Measurements from ENCODE around the gene TBCK. TPM values are rescaled to one million over a fixed set of nuclear protein-coding genes. Genes with fewer than 3 reads are reported as not detected.

Gene TBCK
- total and polyA plus RNA-seq, 2 of the 8 experiments (the other 6 are each of a cell fraction or from before 2014, with no cell fraction given), result 10.2 to 18.7 TPM

- Histone ChIP-seq H3K14ac (ENCODE audit: insufficient read length) (no peak overlapping the region), H3K27me3 (replicated peaks in 1 of 4; ENCODE audit: control insufficient read depth in 3 of 4, extremely low read depth in 1 of 4, insufficient read depth in 3 of 4, low read length in 3 of 4) (no peaks in the 10 kb centered on the region), H3K23me2 (ENCODE audit: low read depth, low read length) (no peaks in the 10 kb centered on the region), H3K9me3 (ENCODE audit: insufficient read depth in 2 of 2, low read depth in 1 of 2, low read length in 1 of 2) (no peaks in the 10 kb centered on the region), H3K79me2 (ENCODE audit: control insufficient read depth in 1 of 2, insufficient read depth in 2 of 2, low read length in 2 of 2) (peaks cover 0 to 5% of the 10 kb centered on the region in 2 experiments; a peak in 1 of 4 replicates), H3K79me1 (ENCODE audit: low read depth, low read length) (no peaks in the 10 kb centered on the region), H3K18ac (ENCODE audit: extremely low read depth, low read length) (no peak overlapping the region), H2AK5ac (ENCODE audit: low read depth, low read length) (no peak overlapping the region), H2BK5ac (ENCODE audit: low read depth, low read length) (no peak overlapping the region), H4K91ac (replicated peaks; ENCODE audit: insufficient read length, low read length) (no peak overlapping the region), H3K4me1 (replicated peaks in 1 of 4; ENCODE audit: control insufficient read depth in 3 of 4, insufficient read depth in 4 of 4, low read length in 3 of 4) (no peaks in the 10 kb centered on the region), H2BK20ac (ENCODE audit: low read length) (no peak overlapping the region), H4K8ac (ENCODE audit: extremely low read depth, insufficient read depth, low read length) (no peak overlapping the region), H4K5ac (ENCODE audit: insufficient read length, low read depth, low read length) (no peak overlapping the region), H3K4ac (replicated peaks; ENCODE audit: insufficient read length, low read depth, low read length) (no peak overlapping the region), H2BK12ac (ENCODE audit: low read depth, low read length) (no peak overlapping the region), H2BK120ac (replicated peaks; ENCODE audit: low read depth, low read length) (no peak overlapping the region), H3K4me3 (ENCODE audit: extremely low read depth in 1 of 4, insufficient read depth in 2 of 4, low read depth in 3 of 4, low read length in 4 of 4) (no peak overlapping the region), H4K20me1 (replicated peaks in 1 of 2; ENCODE audit: control insufficient read depth in 1 of 2, insufficient read depth in 2 of 2, low read length in 2 of 2) (peaks cover 0 to under 1% of the 10 kb centered on the region in 2 experiments), H2BK15ac (ENCODE audit: low read length) (no peak overlapping the region), H3K4me2 (ENCODE audit: insufficient read depth in 1 of 2, low read depth in 2 of 2, low read length in 2 of 2) (no peak overlapping the region), H3K56ac (replicated peaks; ENCODE audit: insufficient read length, low read depth, low read length) (no peak overlapping the region), H3K9ac (replicated peaks in 1 of 4; ENCODE audit: extremely low read depth in 1 of 4, low read depth in 3 of 4, low read length in 3 of 4) (no peak overlapping the region), H3K36me3 (ENCODE audit: control insufficient read depth in 2 of 4, insufficient read depth in 4 of 4, low read length in 3 of 4) (peaks cover 0 to 34% (median 17%) of the 10 kb centered on the region in 4 experiments; a peak in 7 of 8 replicates), H2AFZ (ENCODE audit: low read length) (no peak overlapping the region), H3K23ac (ENCODE audit: insufficient read length) (no peak overlapping the region), H3K27ac (ENCODE audit: low read depth, low read length) (no peak overlapping the region)
- no peak for DNase-seq (ENCODE audit: low read depth in 1 of 2, low spot score in 2 of 2)
- TF ChIP-seq E2F6 (IDR thresholded peaks at IDR 0.05) (no peak), POLR2AphosphoS5 (IDR thresholded peaks at IDR 0.05; ENCODE audit: low read depth, low read length) (no peak), SUZ12 (IDR thresholded peaks at IDR 0.05; ENCODE audit: low read length) (no peak), HDAC2 (IDR thresholded peaks at IDR 0.05; ENCODE audit: borderline replicate concordance in 1 of 2, low read depth in 2 of 2, low read length in 2 of 2) (no peak), RBBP5 (IDR thresholded peaks at IDR 0.05; ENCODE audit: borderline replicate concordance, low read depth, low read length) (no peak)
- no peak for FAIRE-seq
- WGBS, 2 experiments (ENCODE audit: extremely low coverage in 1 of 2, insufficient coverage in 1 of 2, insufficient read length in 1 of 2, insufficient replicate concordance in 2 of 2, low coverage in 1 of 2, low lambda C conversion rate in 2 of 2, missing lambda C conversion rate in 1 of 2), result 88% methylated on average over 3 of the region's 3 CpGs; no CpG with 5 or more reads in 1 of the 2 experiments
- POLR2A ChIA-PET (ENCODE audit: partially characterized antibody), result no interaction called here
- CTCF ChIA-PET (ENCODE audit: partially characterized antibody), result no interaction called here
Measured at GRCh38 chr4:106336618-106337017, 20.6 kb upstream of the TBCK start.
